Omental fat pad (tissue), 4 donors: ENCODE results near the gene SPSB3. TPM values are rescaled to one million over a fixed set of nuclear protein-coding genes. Genes with fewer than 3 reads are reported as not detected.

ENCODE experiments used
- ATAC-seq: fragments of 150-250 bp; one replicate; pipeline ENCODE4 v1.9.1; 2016; ENCODE audit warnings: mild to moderate bottlenecking, moderate library complexity; ENCODE audit not compliant: low FRiP score
- DNase-seq: peaks from one replicate; pipeline ENCODE4 v3.0.0-alpha.2; 2019; ENCODE audit warnings: low spot score
- total RNA-seq, 4 donors: library from RNA; depleted of rRNA; stranded (reverse); fragments of >200 nt; gene quantifications; one replicate each; pipeline ENCODE4 v1.1.0, GENCODE V29; 2016
- TF ChIP-seq, protein P1 (sequence below), 3 donors: fragments of 450-650 bp; IDR thresholded peaks; one replicate each; pipeline ENCODE4 v1.5.1; 2016 to 2017; ENCODE audit warnings: antibody characterized with exemption in 3 of 3, mild to moderate bottlenecking in 3 of 3, moderate library complexity in 2 of 3

The SPSB3 gene
- total RNA-seq, 4 donors from 2014 or later, result 39.5 to 88.1 (median 50.7) TPM

DNA sequence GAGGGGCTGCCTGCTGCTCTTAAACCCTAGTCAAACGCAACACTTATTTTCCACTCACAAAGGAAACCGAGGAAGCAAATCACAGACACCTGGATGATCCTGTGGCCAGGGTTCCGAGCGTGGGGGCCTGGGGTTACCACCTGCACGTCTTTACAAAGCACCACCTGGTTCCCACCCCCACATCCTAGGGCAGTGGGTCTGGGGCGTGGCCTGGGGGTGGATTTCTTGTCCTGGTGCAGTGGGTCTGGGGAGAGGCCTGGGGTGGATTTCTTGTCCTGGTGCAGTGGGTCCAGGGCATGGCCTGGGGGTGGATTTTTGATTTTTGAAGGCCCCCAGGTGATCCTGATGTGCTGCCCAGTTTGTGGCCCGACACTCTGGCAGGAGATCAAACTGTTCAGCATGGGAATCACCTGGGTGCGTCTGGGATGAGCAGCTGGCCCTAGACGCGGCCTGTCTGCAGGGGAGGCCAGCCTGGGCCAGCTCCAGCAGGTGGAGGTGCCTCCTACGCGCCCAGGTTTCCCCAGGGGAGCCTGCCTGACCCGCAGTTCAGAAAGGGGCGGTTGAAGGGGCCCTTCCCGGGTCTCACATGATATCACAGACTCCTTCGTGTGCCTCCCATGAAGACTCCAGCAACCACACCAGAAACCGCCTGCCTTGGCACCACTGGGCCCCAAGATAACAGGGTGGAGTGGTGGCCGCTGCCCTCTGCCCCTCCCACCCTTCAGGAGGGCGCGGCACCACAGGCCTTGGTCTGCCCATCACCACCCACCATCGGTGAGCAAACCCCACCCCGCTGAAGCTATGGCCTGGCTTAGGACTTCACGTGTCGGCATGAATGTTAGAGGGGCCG is 38.0 kb upstream of the SPSB3 start:
- TF ChIP-seq, protein P1, sequence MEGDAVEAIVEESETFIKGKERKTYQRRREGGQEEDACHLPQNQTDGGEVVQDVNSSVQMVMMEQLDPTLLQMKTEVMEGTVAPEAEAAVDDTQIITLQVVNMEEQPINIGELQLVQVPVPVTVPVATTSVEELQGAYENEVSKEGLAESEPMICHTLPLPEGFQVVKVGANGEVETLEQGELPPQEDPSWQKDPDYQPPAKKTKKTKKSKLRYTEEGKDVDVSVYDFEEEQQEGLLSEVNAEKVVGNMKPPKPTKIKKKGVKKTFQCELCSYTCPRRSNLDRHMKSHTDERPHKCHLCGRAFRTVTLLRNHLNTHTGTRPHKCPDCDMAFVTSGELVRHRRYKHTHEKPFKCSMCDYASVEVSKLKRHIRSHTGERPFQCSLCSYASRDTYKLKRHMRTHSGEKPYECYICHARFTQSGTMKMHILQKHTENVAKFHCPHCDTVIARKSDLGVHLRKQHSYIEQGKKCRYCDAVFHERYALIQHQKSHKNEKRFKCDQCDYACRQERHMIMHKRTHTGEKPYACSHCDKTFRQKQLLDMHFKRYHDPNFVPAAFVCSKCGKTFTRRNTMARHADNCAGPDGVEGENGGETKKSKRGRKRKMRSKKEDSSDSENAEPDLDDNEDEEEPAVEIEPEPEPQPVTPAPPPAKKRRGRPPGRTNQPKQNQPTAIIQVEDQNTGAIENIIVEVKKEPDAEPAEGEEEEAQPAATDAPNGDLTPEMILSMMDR (IDR thresholded peaks at IDR 0.05), result no peak
- ATAC-seq (no peak), DNase-seq (no peak)

DNA sequence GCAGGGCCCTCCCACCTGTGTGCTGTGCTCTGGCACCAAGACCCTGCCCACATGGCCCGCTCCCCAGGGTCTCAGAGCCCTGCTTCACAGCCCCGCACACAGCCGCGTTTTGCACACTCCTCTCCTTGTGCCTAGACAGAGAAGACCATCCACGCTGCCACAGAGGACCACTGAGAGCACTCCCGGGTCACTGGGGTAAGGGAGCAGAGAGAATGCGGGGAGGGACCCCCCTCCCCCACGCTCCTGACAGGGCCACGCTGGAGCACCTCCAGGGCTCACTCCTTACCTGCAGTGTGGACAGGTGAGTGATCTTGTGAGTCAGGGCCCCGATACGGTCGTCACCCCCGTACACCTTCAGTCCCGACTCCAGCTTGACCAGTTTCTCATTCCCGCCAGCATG is 37.2 kb upstream of the SPSB3 start:
- DNase-seq (no peak), ATAC-seq (no peak)
- TF ChIP-seq, protein P1 (IDR thresholded peaks at IDR 0.05), result no peak

DNA sequence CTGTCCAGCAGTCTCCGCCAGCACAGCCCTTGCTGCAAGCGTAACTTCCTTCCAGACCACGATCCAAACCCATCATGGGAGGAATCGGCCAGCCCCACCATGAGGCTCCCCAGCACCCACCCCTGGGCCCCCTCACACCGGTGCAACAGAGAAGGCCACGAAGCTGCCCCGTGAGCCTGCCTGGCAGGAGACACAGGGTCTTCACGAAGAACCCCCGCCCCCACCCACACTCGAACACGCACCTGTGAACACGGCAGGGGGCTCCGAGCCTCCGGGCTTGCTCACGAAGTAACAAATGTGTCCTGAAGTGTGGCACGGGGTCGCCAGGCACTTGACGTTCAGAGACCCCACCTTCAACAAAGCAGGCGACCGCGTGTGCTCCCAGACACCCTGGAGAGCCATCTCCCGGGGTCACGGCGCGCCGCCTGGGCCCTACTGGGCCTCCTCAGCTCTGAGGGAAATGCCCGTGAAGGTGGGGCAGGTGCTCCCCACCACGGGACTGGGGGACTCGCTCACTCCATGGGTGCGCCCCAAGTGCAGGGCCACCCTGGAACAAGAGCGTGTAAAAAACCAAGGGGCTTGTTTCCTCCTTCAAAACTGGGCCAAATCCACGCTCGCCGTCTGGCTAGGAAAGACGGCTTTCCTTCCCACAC is 36.6 kb upstream of the SPSB3 start:
- DNase-seq (no peak), ATAC-seq (no peak)
- TF ChIP-seq, protein P1 (IDR thresholded peaks at IDR 0.05), result no peak

DNA sequence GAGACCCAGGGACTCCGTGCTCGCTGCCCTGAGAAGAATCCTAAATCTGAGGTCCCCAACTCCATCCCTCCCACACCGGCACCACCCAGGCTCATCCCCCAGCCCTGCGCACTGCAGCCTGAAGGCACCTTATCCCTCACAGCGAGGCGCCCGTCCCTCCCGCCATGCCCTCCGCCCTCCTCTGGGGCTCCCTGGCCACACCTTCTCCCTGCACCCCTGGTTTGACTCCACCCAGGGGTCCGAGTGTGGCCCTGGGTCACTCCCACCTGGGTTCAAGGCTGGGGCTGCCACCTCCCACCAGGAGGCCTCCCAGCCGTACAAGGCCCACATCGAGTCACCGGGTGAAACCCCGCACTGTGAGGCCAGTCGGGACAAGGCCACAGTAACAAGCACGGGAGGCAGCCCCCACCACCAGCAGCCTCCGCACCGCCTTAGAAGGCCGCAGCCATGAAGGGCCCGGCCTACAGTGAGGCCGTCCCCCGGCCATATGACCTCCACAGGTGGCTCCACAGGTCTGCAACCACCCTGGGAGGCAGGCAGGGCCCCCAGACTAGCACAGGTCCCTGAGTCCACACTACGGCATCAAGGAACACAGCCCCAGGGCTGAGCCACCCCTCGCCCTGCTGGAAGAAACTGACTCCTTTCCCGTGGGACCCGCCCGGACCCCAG is 36.0 kb upstream of the SPSB3 start:
- ATAC-seq (no peak), DNase-seq (no peak)
- TF ChIP-seq, protein P1 (IDR thresholded peaks at IDR 0.05), result no peak

DNA sequence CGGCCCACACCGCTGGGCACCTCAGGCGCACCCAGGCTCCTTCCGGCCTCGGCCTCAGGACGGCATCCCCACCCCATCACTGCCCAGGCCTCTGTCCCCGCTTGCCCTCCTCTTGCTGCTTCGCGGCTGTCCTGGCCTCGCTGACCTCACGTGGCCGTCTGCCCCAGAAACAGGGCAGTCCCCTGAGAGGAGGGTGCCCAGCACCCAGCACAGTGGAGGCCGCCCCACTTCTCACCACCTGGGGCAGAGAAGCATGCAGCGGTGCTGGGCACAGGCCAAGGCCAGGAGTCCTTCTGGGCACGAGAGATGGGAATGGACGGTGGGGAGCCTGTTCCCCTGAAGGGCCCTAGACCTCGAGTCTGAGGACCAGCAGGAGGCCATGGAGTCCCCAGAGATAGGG is 35.3 kb upstream of the SPSB3 start:
- TF ChIP-seq, protein P1 (IDR thresholded peaks at IDR 0.05), result no peak
- DNase-seq, result no peak
- ATAC-seq, result no peak

DNA sequence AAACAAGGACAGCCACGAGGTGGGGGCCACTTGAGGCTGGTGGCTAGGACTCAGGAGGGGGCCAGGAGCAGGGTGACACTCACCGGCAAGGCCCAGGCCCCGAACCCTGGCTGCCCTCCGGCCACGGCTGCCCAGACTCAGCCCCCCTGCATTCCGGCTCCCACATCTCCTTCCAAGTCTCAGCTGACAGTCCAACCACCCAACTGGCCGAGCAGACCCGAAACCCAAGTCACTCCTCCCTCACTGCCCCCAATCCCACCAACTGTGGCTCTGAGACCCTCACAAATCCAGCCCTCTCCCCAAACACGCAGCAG is 34.9 kb upstream of the SPSB3 start:
- no peak for ATAC-seq
- no peak for DNase-seq

More for the DNA sequence above, 34.9 kb upstream of the SPSB3 start:
- TF ChIP-seq, protein P1 (IDR thresholded peaks at IDR 0.05), result no peak
